ENCODE measurements around the gene HRK.

- no peak for TF ChIP-seq SP1 (IDR thresholded peaks at IDR 0.05)
- TF ChIP-seq NFRKB (IDR thresholded peaks at IDR 0.05): no peak
- no peak for TF ChIP-seq PKNOX1 (IDR thresholded peaks at IDR 0.05)
- no peak for TF ChIP-seq L3MBTL2 (conservative IDR thresholded peaks at IDR 0.05)
- no peak for TF ChIP-seq TARDBP (IDR thresholded peaks at IDR 0.05)
- no peak for TF ChIP-seq ELF4 (IDR thresholded peaks at IDR 0.05)
- no peak for TF ChIP-seq FOXA1 (IDR thresholded peaks at IDR 0.05)
- TF ChIP-seq BHLHE40 (IDR thresholded peaks at IDR 0.05; ENCODE audit: borderline replicate concordance): no peak
- TF ChIP-seq ZNF384 (IDR thresholded peaks at IDR 0.05): no peak
- no peak for TF ChIP-seq SUZ12 (IDR thresholded peaks at IDR 0.05)
Observed at GRCh38 chr12:116874324-116874995, 6.8 kb downstream of the HRK start.
